ENCODE data around the gene SLC9A9. TPM values are rescaled to one million over a fixed set of nuclear protein-coding genes. Genes with fewer than 3 reads are reported as not detected.
A peak's percentile ranks its signal among the peaks of the same experiment; 100 is the strongest.

Gene SLC9A9
- total RNA-seq, 3 donors from 2014 or later: 6.2 to 17.3 (median 7.8) TPM

GRCh38 chr3:143358155-143358792 is 490.0 kb downstream of the SLC9A9 start:
- no peaks in the 10 kb centered on the region for H3K27me3 ChIP-seq
- H3K4me1 ChIP-seq: no peaks in the 10 kb centered on the region
- DNase-seq (ENCODE audit: low spot score in 2 of 2): no peak
- H3K4me3 ChIP-seq: no peak overlapping the region
- peak overlapping the region; percentile 64 to 77 for H3K27ac ChIP-seq
- H3K9me3 ChIP-seq: peaks cover 0 to 8% of the 10 kb centered on the region in 2 donors
- intact Hi-C loops (cut with DNase I; ENCODE audit: low total_unique reads): no loop called here
- TF ChIP-seq, protein P1, sequence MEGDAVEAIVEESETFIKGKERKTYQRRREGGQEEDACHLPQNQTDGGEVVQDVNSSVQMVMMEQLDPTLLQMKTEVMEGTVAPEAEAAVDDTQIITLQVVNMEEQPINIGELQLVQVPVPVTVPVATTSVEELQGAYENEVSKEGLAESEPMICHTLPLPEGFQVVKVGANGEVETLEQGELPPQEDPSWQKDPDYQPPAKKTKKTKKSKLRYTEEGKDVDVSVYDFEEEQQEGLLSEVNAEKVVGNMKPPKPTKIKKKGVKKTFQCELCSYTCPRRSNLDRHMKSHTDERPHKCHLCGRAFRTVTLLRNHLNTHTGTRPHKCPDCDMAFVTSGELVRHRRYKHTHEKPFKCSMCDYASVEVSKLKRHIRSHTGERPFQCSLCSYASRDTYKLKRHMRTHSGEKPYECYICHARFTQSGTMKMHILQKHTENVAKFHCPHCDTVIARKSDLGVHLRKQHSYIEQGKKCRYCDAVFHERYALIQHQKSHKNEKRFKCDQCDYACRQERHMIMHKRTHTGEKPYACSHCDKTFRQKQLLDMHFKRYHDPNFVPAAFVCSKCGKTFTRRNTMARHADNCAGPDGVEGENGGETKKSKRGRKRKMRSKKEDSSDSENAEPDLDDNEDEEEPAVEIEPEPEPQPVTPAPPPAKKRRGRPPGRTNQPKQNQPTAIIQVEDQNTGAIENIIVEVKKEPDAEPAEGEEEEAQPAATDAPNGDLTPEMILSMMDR (IDR thresholded peaks at IDR 0.05): no peak
- no peak for TF ChIP-seq POLR2A (IDR thresholded peaks at IDR 0.05)
- no peak for TF ChIP-seq POLR2AphosphoS5 (IDR thresholded peaks at IDR 0.05)
- no peaks in the 10 kb centered on the region for H3K36me3 ChIP-seq

GRCh38 chr3:143357700-143358099 is 490.6 kb downstream of the SLC9A9 start:
- H3K27me3 ChIP-seq: no peaks in the 10 kb centered on the region
- H3K9me3 ChIP-seq: peaks cover 0 to 8% of the 10 kb centered on the region in 2 donors
- intact Hi-C loops (cut with DNase I; ENCODE audit: low total_unique reads): no loop called here
- no peak overlapping the region for H3K4me3 ChIP-seq
- peak overlapping the region in 1 of 2 donors; percentile 77 for H3K27ac ChIP-seq
- H3K36me3 ChIP-seq: no peaks in the 10 kb centered on the region
- DNase-seq (ENCODE audit: low spot score in 2 of 2): no peak
- TF ChIP-seq, protein P1 (IDR thresholded peaks at IDR 0.05): no peak
- TF ChIP-seq POLR2AphosphoS5 (IDR thresholded peaks at IDR 0.05): no peak
- TF ChIP-seq POLR2A (IDR thresholded peaks at IDR 0.05): no peak
- H3K4me1 ChIP-seq: no peaks in the 10 kb centered on the region

- Histone ChIP-seq H3K27me3 (no peaks in the 10 kb centered on the region), H3K9me3 (peaks cover 0 to 8% of the 10 kb centered on the region in 2 donors), H3K4me1 (no peaks in the 10 kb centered on the region), H3K27ac (no peak overlapping the region), H3K4me3 (no peak overlapping the region), H3K36me3 (no peaks in the 10 kb centered on the region)
- TF ChIP-seq, protein P1 (IDR thresholded peaks at IDR 0.05): no peak
- no peak for TF ChIP-seq POLR2A (IDR thresholded peaks at IDR 0.05)
- no peak for TF ChIP-seq POLR2AphosphoS5 (IDR thresholded peaks at IDR 0.05)
- intact Hi-C loops (cut with DNase I; ENCODE audit: low total_unique reads): no loop called here
- DNase-seq (ENCODE audit: low spot score in 2 of 2): no peak
Observed at GRCh38 chr3:143356839-143357238, 491.4 kb downstream of the SLC9A9 start.

DNA sequence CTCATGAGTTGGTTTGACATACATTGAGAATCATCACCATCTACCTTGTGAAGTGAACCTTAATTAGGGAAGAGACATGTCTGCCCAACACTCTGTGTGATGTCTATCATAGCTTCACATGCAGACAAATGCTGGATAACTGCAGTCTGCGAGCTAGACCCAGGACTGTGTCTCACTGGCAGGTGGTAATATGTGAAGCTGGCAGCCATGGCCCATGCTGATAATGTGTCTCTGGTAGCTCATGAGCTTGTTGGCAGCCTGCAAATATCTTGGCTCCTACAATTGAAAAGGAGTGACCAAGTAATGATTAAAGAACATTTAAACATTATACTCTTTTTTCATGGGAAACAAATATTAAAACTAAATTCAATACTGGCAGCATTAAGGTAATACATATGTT is 493.9 kb downstream of the SLC9A9 start:
- TF ChIP-seq POLR2A (IDR thresholded peaks at IDR 0.05): no peak
- TF ChIP-seq POLR2AphosphoS5 (IDR thresholded peaks at IDR 0.05): no peak
- TF ChIP-seq, protein P1 (IDR thresholded peaks at IDR 0.05): no peak
- Histone ChIP-seq H3K36me3 (no peaks in the 10 kb centered on the region), H3K27me3 (no peaks in the 10 kb centered on the region), H3K4me1 (no peaks in the 10 kb centered on the region), H3K27ac (no peak overlapping the region), H3K9me3 (no peaks in the 10 kb centered on the region), H3K4me3 (no peak overlapping the region)
- DNase-seq (ENCODE audit: low spot score in 2 of 2): no peak
- intact Hi-C loops (cut with DNase I; ENCODE audit: low total_unique reads): no loop called here

- no peaks in the 10 kb centered on the region for H3K27me3 ChIP-seq
- peak overlapping the region in 1 of 2 donors; percentile 26 for H3K27ac ChIP-seq
- no peak overlapping the region for H3K4me3 ChIP-seq
- no peak for DNase-seq (ENCODE audit: low spot score in 2 of 2)
- TF ChIP-seq POLR2A (IDR thresholded peaks at IDR 0.05) (no peak), POLR2AphosphoS5 (IDR thresholded peaks at IDR 0.05) (no peak)
- TF ChIP-seq, protein P1 (IDR thresholded peaks at IDR 0.05): no peak
- no peaks in the 10 kb centered on the region for H3K36me3 ChIP-seq
- no peaks in the 10 kb centered on the region for H3K4me1 ChIP-seq
- intact Hi-C loops (cut with DNase I; ENCODE audit: low total_unique reads): no loop called here
- H3K9me3 ChIP-seq: no peaks in the 10 kb centered on the region
Observed at GRCh38 chr3:143352850-143353550, 495.3 kb downstream of the SLC9A9 start.

Measured in breast epithelium (tissue), 4 donors.